ENCODE results near the gene MYO3B.

DNA sequence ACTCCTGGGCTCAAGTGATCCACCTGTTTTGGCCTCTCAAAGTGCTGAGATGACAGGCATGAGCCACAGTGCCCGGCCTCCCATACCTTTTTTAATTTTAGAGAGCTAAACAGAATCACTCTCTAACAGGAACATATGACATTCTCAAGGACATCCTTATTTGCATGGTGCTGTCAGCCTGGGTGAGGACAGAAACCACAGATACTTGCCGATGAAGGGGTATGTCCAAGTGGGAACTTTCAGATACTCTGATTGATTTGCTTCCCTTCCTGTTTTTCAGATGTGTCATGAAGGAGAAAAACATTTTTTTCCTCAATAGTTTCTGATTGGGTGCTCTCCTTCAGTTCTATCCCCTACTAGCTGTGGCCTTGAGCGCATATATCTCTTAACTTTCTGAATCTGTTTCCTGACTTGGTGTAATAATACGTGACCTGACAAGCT lies 49.6 kb downstream of the MYO3B start:
- TF ChIP-seq, protein P1, sequence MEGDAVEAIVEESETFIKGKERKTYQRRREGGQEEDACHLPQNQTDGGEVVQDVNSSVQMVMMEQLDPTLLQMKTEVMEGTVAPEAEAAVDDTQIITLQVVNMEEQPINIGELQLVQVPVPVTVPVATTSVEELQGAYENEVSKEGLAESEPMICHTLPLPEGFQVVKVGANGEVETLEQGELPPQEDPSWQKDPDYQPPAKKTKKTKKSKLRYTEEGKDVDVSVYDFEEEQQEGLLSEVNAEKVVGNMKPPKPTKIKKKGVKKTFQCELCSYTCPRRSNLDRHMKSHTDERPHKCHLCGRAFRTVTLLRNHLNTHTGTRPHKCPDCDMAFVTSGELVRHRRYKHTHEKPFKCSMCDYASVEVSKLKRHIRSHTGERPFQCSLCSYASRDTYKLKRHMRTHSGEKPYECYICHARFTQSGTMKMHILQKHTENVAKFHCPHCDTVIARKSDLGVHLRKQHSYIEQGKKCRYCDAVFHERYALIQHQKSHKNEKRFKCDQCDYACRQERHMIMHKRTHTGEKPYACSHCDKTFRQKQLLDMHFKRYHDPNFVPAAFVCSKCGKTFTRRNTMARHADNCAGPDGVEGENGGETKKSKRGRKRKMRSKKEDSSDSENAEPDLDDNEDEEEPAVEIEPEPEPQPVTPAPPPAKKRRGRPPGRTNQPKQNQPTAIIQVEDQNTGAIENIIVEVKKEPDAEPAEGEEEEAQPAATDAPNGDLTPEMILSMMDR (IDR thresholded peaks at IDR 0.05), result no peak
- no peak for TF ChIP-seq EZH2 (IDR thresholded peaks at IDR 0.05; ENCODE audit: borderline replicate concordance, insufficient read depth, low read depth, low read length, poor library complexity, severe bottlenecking)

Data from B cell (primary cell).